ENCODE measurements around the gene MTM1. TPM values are rescaled to one million over a fixed set of nuclear protein-coding genes. Genes with fewer than 3 reads are reported as not detected.

The MTM1 gene
- polyA plus RNA-seq, 6 donors from 2014 or later = 18.4 to 30.7 (median 26.9) TPM

GRCh38 chrX:150594584-150594983, 26.2 kb downstream of the MTM1 start:
- ATAC-seq (ENCODE audit: low read depth in 2 of 2) (peak in 1 of 2 donors; percentile 41), DNase-seq (no peak)
- Mint-ChIP-seq H3K4me3 (no peak overlapping the region), H3K27me3 (no peaks in the 10 kb centered on the region), H3K36me3 (peaks cover 0 to 5% of the 10 kb centered on the region in 2 donors), H3K4me1 (peaks cover 4 to 16% (median 11%) of the 10 kb centered on the region in 3 donors), H3K27ac (no peak overlapping the region), H3K9me3 (peaks cover 0 to 2% (median 0%) of the 10 kb centered on the region in 7 donors)

- peaks cover 5 to 15% of the 10 kb centered on the region in 2 donors for H3K36me3 Mint-ChIP-seq
- no peak overlapping the region for H3K4me3 Mint-ChIP-seq
- no peak overlapping the region for H3K27ac Mint-ChIP-seq
- H3K4me1 Mint-ChIP-seq = peaks cover 4 to 17% (median 7%) of the 10 kb centered on the region in 3 donors
- H3K9me3 Mint-ChIP-seq = no peaks in the 10 kb centered on the region
- ATAC-seq (ENCODE audit: low read depth in 2 of 2) (no peak), DNase-seq (no peak)
- H3K27me3 Mint-ChIP-seq = no peaks in the 10 kb centered on the region
These were observed 30.8 kb downstream of the MTM1 start for GRCh38 chrX:150599226-150599625.

DNA sequence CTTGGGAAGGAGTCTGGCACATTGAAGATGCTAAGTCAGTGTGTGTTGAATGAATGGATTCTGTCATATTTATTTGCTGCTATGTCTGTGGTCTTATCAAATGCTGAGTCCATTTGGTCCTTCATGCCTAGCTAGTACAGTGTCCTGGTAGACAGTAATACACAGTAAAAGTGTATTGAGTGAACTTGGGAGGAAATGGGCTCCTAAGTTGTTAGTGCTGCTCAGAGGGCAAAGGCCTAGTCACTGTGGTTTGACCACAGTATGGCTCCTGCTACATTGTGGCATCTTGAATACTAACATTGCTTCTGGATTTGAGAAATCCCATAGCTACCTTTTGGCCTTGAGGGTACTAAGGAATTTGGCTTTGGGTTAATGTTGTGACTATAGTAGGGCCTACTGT, 33.9 kb downstream of the MTM1 start:
- H3K36me3 Mint-ChIP-seq = peaks cover 2 to 15% of the 10 kb centered on the region in 2 donors
- no peaks in the 10 kb centered on the region for H3K9me3 Mint-ChIP-seq
- DNase-seq = no peak
- H3K27me3 Mint-ChIP-seq = no peaks in the 10 kb centered on the region
- no peak overlapping the region for H3K27ac Mint-ChIP-seq
- H3K4me3 Mint-ChIP-seq = no peak overlapping the region
- no peak for ATAC-seq (ENCODE audit: low read depth in 2 of 2)
- peaks cover 0 to 15% (median 3%) of the 10 kb centered on the region in 3 donors for H3K4me1 Mint-ChIP-seq

- Mint-ChIP-seq H3K27me3 (no peaks in the 10 kb centered on the region), H3K9me3 (no peaks in the 10 kb centered on the region), H3K4me3 (no peak overlapping the region), H3K4me1 (peaks cover 0 to 15% (median 3%) of the 10 kb centered on the region in 3 donors), H3K27ac (peak overlapping the region in 1 of 6 donors; percentile 47), H3K36me3 (peaks cover 6 to 15% of the 10 kb centered on the region in 2 donors)
- ATAC-seq (ENCODE audit: low read depth in 2 of 2) = no peak
- no peak for DNase-seq
These were observed 34.3 kb downstream of the MTM1 start for GRCh38 chrX:150602743-150603142.

- no peaks in the 10 kb centered on the region for H3K9me3 Mint-ChIP-seq
- H3K27me3 Mint-ChIP-seq = no peaks in the 10 kb centered on the region
- H3K27ac Mint-ChIP-seq = peak overlapping the region in 1 of 6 donors; percentile 9
- no peak for ATAC-seq (ENCODE audit: low read depth in 2 of 2)
- H3K4me1 Mint-ChIP-seq = peaks cover 0 to 15% (median 3%) of the 10 kb centered on the region in 3 donors
- DNase-seq = no peak
- H3K4me3 Mint-ChIP-seq = no peak overlapping the region
- H3K36me3 Mint-ChIP-seq = peaks cover 7 to 15% of the 10 kb centered on the region in 2 donors
These were observed 37.2 kb downstream of the MTM1 start for GRCh38 chrX:150605603-150606002.

GRCh38 chrX:150607201-150607600, 38.8 kb downstream of the MTM1 start:
- DNase-seq = no peak
- no peak for ATAC-seq (ENCODE audit: low read depth in 2 of 2)
- Mint-ChIP-seq H3K27me3 (no peaks in the 10 kb centered on the region), H3K36me3 (peaks cover 7 to 9% of the 10 kb centered on the region in 2 donors), H3K4me3 (no peak overlapping the region), H3K9me3 (no peaks in the 10 kb centered on the region), H3K4me1 (peaks cover 0 to 9% (median 3%) of the 10 kb centered on the region in 3 donors), H3K27ac (peak overlapping the region in 3 of 6 donors; percentile 58 to 81 (median 72))

GRCh38 chrX:150610043-150610442, 41.6 kb downstream of the MTM1 start:
- Mint-ChIP-seq H3K27me3 (no peaks in the 10 kb centered on the region), H3K36me3 (peaks cover 7 to 10% of the 10 kb centered on the region in 2 donors), H3K27ac (no peak overlapping the region), H3K4me1 (no peaks in the 10 kb centered on the region), H3K9me3 (no peaks in the 10 kb centered on the region), H3K4me3 (no peak overlapping the region)
- DNase-seq (no peak), ATAC-seq (ENCODE audit: low read depth in 2 of 2) (no peak)

- no peak for ATAC-seq (ENCODE audit: low read depth in 2 of 2)
- DNase-seq = no peak
- Mint-ChIP-seq H3K27me3 (no peaks in the 10 kb centered on the region), H3K36me3 (peaks cover 7 to 10% of the 10 kb centered on the region in 2 donors), H3K4me1 (no peaks in the 10 kb centered on the region), H3K9me3 (no peaks in the 10 kb centered on the region), H3K4me3 (no peak overlapping the region), H3K27ac (no peak overlapping the region)
These were observed 42.0 kb downstream of the MTM1 start for GRCh38 chrX:150610446-150610845.

- peak overlapping the region in 1 of 6 donors; percentile 26 for H3K27ac Mint-ChIP-seq
- peaks cover 0 to 21% of the 10 kb centered on the region in 2 donors for H3K36me3 Mint-ChIP-seq
- H3K9me3 Mint-ChIP-seq = no peaks in the 10 kb centered on the region
- DNase-seq (no peak), ATAC-seq (ENCODE audit: low read depth in 2 of 2) (no peak)
- no peak overlapping the region for H3K4me3 Mint-ChIP-seq
- H3K4me1 Mint-ChIP-seq = peaks cover 0 to 3% (median 0%) of the 10 kb centered on the region in 3 donors
- no peaks in the 10 kb centered on the region for H3K27me3 Mint-ChIP-seq
These were observed 46.9 kb downstream of the MTM1 start for GRCh38 chrX:150615356-150615755.

- Mint-ChIP-seq H3K27ac (peak overlapping the region in 2 of 6 donors; percentile 59 to 75), H3K36me3 (peaks cover 0 to 30% of the 10 kb centered on the region in 2 donors), H3K27me3 (no peaks in the 10 kb centered on the region), H3K9me3 (no peaks in the 10 kb centered on the region), H3K4me1 (peaks cover 0 to 6% (median 0%) of the 10 kb centered on the region in 3 donors), H3K4me3 (no peak overlapping the region)
- ATAC-seq (ENCODE audit: low read depth in 2 of 2) (no peak), DNase-seq (no peak)
These were observed 47.9 kb downstream of the MTM1 start for GRCh38 chrX:150616179-150616862.

GRCh38 chrX:150616863-150617198, 48.4 kb downstream of the MTM1 start:
- ATAC-seq (ENCODE audit: low read depth in 2 of 2) = no peak
- Mint-ChIP-seq H3K36me3 (peaks cover 0 to 36% of the 10 kb centered on the region in 2 donors), H3K27ac (peak overlapping the region in 1 of 6 donors; percentile 59), H3K9me3 (no peaks in the 10 kb centered on the region), H3K27me3 (no peaks in the 10 kb centered on the region), H3K4me3 (no peak overlapping the region), H3K4me1 (peaks cover 0 to 10% (median 0%) of the 10 kb centered on the region in 3 donors)
- no peak for DNase-seq

- DNase-seq (no peak), ATAC-seq (ENCODE audit: low read depth in 2 of 2) (no peak)
- no peak overlapping the region for H3K4me3 Mint-ChIP-seq
- peaks cover 6 to 23% of the 10 kb centered on the region in 2 donors for H3K36me3 Mint-ChIP-seq
- no peaks in the 10 kb centered on the region for H3K27me3 Mint-ChIP-seq
- H3K9me3 Mint-ChIP-seq = no peaks in the 10 kb centered on the region
- peak overlapping the region in 1 of 6 donors; percentile 66 for H3K27ac Mint-ChIP-seq
- peaks cover 0 to 8% (median 0%) of the 10 kb centered on the region in 3 donors for H3K4me1 Mint-ChIP-seq
These were observed 53.2 kb downstream of the MTM1 start for GRCh38 chrX:150621652-150622051.

GRCh38 chrX:150623583-150623982, 55.2 kb downstream of the MTM1 start:
- no peak for ATAC-seq (ENCODE audit: low read depth in 2 of 2)

DNA sequence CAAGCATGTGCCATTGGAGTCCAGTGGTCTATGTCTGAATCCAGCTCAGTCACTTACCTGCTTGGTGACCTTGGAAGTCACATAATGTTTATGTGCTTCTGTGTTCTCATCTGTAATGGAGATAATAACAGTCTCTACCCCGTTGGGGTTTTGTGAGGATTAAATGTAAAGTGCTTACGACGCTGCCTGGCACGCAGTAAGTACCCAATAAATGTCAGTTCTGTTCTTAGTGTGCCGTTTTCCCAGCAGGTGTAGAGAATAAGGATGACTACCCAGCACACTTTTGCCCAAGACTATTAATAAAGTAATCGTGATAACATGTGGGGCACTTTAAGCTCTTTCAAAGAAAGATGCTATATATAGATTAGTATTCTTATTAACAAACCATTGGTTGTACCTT, 56.7 kb downstream of the MTM1 start:
- Mint-ChIP-seq H3K4me1 (peaks cover 0 to 9% (median 7%) of the 10 kb centered on the region in 3 donors), H3K4me3 (no peak overlapping the region), H3K27me3 (no peaks in the 10 kb centered on the region), H3K27ac (no peak overlapping the region), H3K9me3 (peaks cover 0 to 3% (median 0%) of the 10 kb centered on the region in 7 donors), H3K36me3 (peaks cover 12 to 37% of the 10 kb centered on the region in 2 donors)
- ATAC-seq (ENCODE audit: low read depth in 2 of 2) = no peak
- no peak for DNase-seq

More at GRCh38 chrX:150623583-150623982, 55.2 kb downstream of the MTM1 start:
- no peaks in the 10 kb centered on the region for H3K27me3 Mint-ChIP-seq
- no peaks in the 10 kb centered on the region for H3K9me3 Mint-ChIP-seq
- H3K36me3 Mint-ChIP-seq = peaks cover 6 to 26% of the 10 kb centered on the region in 2 donors
- DNase-seq = no peak
- H3K4me1 Mint-ChIP-seq = peaks cover 0 to 7% (median 6%) of the 10 kb centered on the region in 3 donors
- no peak overlapping the region for H3K27ac Mint-ChIP-seq
- H3K4me3 Mint-ChIP-seq = no peak overlapping the region
